ENCODE data around the gene GPS1. TPM values are rescaled to one million over a fixed set of nuclear protein-coding genes. Genes with fewer than 3 reads are reported as not detected.

The GPS1 gene
- total and polyA plus RNA-seq, 9 of the 15 experiments (the other 6 are each of a cell fraction or from before 2014, with no cell fraction given), result 3.1 to 167 (median 69.9) TPM

DNA sequence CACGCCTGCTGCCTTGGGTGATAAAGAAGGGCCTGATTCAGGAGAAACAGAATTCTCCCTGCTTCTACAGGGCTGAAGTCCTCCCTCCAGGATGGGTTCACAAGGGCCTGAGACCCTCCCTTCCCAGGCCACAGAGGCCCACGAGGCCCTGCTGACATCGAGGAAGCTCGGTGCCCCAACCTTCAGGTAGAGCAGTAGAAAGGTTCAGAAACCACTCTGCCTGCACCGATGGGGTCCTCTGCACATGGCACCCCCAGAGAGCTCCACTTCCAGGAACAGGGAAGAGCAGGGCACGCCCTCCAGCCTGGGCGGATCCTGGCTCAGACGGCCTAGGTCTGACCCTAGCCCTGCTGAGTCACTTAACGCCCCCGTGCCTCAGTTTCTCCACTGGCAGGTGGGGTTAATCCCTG, 29.8 kb upstream of the GPS1 start (continued):
- TF ChIP-seq, protein P1, sequence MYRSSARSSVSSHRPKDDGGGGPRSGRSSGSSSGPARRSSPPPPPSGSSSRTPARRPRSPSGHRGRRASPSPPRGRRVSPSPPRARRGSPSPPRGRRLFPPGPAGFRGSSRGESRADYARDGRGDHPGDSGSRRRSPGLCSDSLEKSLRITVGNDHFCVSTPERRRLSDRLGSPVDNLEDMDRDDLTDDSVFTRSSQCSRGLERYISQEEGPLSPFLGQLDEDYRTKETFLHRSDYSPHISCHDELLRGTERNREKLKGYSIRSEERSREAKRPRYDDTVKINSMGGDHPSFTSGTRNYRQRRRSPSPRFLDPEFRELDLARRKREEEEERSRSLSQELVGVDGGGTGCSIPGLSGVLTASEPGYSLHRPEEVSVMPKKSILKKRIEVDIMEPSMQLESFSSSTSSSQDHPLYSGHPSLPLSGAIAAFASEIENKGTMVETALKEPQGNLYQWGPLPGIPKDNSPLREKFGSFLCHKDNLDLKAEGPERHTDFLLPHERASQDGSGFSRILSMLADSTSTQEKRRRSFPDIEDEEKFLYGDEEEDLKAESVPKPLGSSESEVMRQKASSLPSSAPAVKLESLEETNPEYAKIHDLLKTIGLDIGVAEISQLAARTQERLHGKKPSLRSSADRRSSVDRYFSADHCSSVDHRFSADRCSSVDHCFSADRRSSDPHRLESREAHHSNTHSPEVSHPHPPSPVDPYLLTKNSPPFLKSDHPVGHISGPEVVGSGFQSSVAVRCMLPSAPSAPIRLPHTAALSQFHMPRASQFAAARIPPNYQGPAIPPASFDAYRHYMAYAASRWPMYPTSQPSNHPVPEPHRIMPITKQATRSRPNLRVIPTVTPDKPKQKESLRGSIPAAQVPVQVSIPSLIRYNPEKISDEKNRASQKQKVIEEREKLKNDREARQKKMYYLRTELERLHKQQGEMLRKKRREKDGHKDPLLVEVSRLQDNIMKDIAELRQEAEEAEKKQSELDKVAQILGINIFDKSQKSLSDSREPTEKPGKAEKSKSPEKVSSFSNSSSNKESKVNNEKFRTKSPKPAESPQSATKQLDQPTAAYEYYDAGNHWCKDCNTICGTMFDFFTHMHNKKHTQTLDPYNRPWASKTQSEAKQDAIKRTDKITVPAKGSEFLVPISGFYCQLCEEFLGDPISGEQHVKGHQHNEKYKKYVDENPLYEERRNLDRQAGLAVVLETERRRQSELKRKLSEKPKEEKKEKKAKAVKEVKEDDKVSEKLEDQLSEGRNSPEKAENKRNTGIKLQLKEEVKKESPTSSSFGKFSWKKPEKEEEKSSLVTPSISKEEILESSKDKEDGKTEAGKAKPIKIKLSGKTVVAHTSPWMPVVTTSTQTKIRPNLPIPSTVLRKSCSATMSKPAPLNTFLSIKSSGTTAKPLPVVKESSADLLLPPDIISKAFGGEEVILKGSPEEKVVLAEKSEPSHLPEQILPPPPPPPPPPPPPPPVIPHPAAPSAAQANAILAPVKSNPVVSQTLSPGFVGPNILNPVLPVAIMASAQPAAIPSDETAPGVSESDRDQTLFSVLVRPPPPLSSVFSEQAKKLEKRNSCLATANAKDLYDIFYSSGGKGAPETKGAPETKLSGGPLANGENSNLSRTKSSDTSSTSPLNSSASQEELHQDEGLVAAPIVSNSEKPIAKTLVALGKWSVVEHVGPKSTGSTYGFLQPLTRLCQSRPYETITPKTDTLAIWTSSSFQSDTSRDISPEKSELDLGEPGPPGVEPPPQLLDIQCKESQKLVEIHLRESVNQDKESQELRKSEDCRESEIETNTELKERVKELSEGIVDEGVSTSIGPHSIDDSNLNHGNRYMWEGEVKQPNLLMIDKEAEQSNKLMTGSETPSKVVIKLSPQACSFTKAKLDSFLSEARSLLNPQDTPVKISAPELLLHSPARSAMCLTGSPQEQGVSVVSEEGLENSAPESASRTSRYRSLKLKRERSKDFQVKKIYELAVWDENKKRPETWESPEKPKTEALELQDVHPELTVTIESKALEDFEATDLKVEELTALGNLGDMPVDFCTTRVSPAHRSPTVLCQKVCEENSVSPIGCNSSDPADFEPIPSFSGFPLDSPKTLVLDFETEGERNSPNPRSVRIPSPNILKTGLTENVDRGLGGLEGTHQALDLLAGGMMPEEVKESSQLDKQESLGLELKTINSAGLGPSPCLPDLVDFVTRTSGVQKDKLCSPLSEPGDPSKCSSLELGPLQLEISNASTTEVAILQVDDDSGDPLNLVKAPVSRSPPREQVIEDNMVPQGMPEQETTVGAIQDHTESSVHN (IDR thresholded peaks at IDR 0.05; ENCODE audit: borderline replicate concordance in 1 of 2, low read depth in 1 of 2), result no peak
- TF ChIP-seq BRD9 (IDR thresholded peaks at IDR 0.05; ENCODE audit: low read depth, partially characterized antibody), result no peak
- peak; percentile 38 for TF ChIP-seq RBM39 (optimal IDR thresholded peaks at IDR 0.05; ENCODE audit: low read depth, low read length)
- no peak for TF ChIP-seq JUN (IDR thresholded peaks at IDR 0.05; ENCODE audit: borderline replicate concordance, low read depth, low read length)
- no peak for TF ChIP-seq JUN (CRISPR knock-in tag; IDR thresholded peaks at IDR 0.05; ENCODE audit: borderline replicate concordance)
- no peak for TF ChIP-seq ARNT (IDR thresholded peaks at IDR 0.05)

Measured in K562 (cell line).